ENCODE data around the gene ADORA1. TPM values are rescaled to one million over a fixed set of nuclear protein-coding genes. Genes with fewer than 3 reads are reported as not detected.

The ADORA1 gene
- total and polyA plus RNA-seq, 10 of the 15 experiments (the other 5 are each of a cell fraction or from before 2014, with no cell fraction given), result not detected

DNA sequence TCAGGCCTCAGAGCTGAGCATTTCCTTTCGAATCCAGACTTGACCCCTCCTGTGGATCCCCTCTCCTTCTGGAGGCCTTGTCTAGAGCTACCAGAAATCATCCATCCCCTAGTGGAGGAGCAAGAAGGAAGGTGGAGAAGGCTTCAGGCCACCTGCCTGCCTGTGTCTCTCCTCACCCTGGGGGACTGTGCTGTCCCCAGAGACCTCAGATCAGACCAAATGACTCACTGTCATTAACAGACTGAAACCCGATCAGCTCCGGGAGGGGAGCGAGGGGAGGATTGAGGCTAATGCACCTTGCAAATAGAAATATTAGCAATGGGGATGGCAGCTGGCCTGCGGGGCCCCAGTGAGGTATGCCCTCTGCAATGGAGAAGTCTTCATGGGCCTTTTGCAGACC is 46.0 kb downstream of the ADORA1 start:
- Histone ChIP-seq H3K4me1 (ENCODE audit: control insufficient read depth, insufficient read depth, low read length) (peaks cover 4% of the 10 kb centered on the region; the same call in 1 of the 2 replicates), H3K36me3 (ENCODE audit: control insufficient read depth in 2 of 2, insufficient read depth in 2 of 2, low read length in 1 of 2) (no peaks in the 10 kb centered on the region), H4K20me1 (ENCODE audit: control insufficient read depth, insufficient read depth) (no peaks in the 10 kb centered on the region), H3K4me2 (ENCODE audit: control insufficient read depth, insufficient read depth) (no peak overlapping the region), H3K9ac (ENCODE audit: control insufficient read depth, insufficient read depth, low read length) (no peak overlapping the region), H3K4me3 (no peak overlapping the region), H3K27ac (ENCODE audit: control insufficient read depth, insufficient read depth) (no peak overlapping the region), H3K27me3 (replicated peaks in 1 of 2; ENCODE audit: control insufficient read depth in 2 of 2, insufficient read depth in 2 of 2, low read length in 1 of 2) (no peaks in the 10 kb centered on the region; a peak in 2 of 4 replicates), H2AFZ (ENCODE audit: control insufficient read depth, low read depth, low read length) (no peak overlapping the region), H3K9me3 (replicated peaks; ENCODE audit: control insufficient read depth, insufficient read depth, low read length) (no peaks in the 10 kb centered on the region), H3K79me2 (ENCODE audit: control insufficient read depth, insufficient read depth, low read length) (no peaks in the 10 kb centered on the region)
- FAIRE-seq, result no peak
- DNase-seq (ENCODE audit: low read depth, low spot score), result peak; percentile 63
- CTCF ChIA-PET, result interaction anchor here (0.6 to 3.9 kb wide), 28 partner anchors 9 to 259 kb away, joined by 3 to 65 read pairs (median 4); partner anchors contain the start of genes CHI3L1 and MYOG
- SMC1A ChIA-PET (ENCODE audit: uncharacterized antibody, unreplicated experiment), result interaction anchor here (1.0 to 3.6 kb wide), 13 partner anchors 10 to 134 kb away, joined by 3 to 28 read pairs (median 5); no protein-coding TSS in a partner anchor
- intact Hi-C loops (cut with micrococcal nuclease; ENCODE audit: unreplicated experiment) (loop anchor here (2.0 to 5.0 kb wide), 3 partner anchors 43 to 94 kb away; no protein-coding TSS in a partner anchor), in situ Hi-C loops (cut with MboI) (no loop called here)
- BruUV-seq (replicated peaks), result no TSS peak
- RAD21 ChIA-PET (ENCODE audit: unreplicated experiment), result interaction anchor here (0.9 to 4.5 kb wide), 9 partner anchors 12 to 207 kb away, joined by 3 to 35 read pairs (median 6); no protein-coding TSS in a partner anchor
- peak; percentile 92 for ATAC-seq
- POLR2A ChIA-PET, result interaction anchor here (1.1 kb wide), 1 partner anchor 9 kb away, joined by 4 read pairs; no protein-coding TSS in a partner anchor
- 0% methylated on average over 5 of the region's 5 CpGs for WGBS (ENCODE audit: insufficient coverage, insufficient replicate concordance, low lambda C conversion rate, missing lambda C conversion rate)
- TF ChIP-seq, protein P1, sequence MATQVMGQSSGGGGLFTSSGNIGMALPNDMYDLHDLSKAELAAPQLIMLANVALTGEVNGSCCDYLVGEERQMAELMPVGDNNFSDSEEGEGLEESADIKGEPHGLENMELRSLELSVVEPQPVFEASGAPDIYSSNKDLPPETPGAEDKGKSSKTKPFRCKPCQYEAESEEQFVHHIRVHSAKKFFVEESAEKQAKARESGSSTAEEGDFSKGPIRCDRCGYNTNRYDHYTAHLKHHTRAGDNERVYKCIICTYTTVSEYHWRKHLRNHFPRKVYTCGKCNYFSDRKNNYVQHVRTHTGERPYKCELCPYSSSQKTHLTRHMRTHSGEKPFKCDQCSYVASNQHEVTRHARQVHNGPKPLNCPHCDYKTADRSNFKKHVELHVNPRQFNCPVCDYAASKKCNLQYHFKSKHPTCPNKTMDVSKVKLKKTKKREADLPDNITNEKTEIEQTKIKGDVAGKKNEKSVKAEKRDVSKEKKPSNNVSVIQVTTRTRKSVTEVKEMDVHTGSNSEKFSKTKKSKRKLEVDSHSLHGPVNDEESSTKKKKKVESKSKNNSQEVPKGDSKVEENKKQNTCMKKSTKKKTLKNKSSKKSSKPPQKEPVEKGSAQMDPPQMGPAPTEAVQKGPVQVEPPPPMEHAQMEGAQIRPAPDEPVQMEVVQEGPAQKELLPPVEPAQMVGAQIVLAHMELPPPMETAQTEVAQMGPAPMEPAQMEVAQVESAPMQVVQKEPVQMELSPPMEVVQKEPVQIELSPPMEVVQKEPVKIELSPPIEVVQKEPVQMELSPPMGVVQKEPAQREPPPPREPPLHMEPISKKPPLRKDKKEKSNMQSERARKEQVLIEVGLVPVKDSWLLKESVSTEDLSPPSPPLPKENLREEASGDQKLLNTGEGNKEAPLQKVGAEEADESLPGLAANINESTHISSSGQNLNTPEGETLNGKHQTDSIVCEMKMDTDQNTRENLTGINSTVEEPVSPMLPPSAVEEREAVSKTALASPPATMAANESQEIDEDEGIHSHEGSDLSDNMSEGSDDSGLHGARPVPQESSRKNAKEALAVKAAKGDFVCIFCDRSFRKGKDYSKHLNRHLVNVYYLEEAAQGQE (IDR thresholded peaks at IDR 0.05; ENCODE audit: low read depth, low read length), result no peak
- no peak for TF ChIP-seq ESRRA (IDR thresholded peaks at IDR 0.05; ENCODE audit: low read length)
- no peak for TF ChIP-seq TCF3 (IDR thresholded peaks at IDR 0.05; ENCODE audit: borderline replicate concordance, insufficient read depth, low read depth, low read length)
- TF ChIP-seq SPI1 (IDR thresholded peaks at IDR 0.05; ENCODE audit: borderline replicate concordance, insufficient read depth, low read depth, low read length), result no peak
- peak; percentile 63; the same call in 1 of the 2 replicates for TF ChIP-seq BCL11A (IDR thresholded peaks at IDR 0.05; ENCODE audit: low read depth, low read length)
- TF ChIP-seq CEBPB (IDR thresholded peaks at IDR 0.05; ENCODE audit: borderline replicate concordance in 1 of 2, low read depth in 2 of 2, low read length in 2 of 2), result no peak
- no peak for TF ChIP-seq MYB (IDR thresholded peaks at IDR 0.05; ENCODE audit: borderline replicate concordance, low read depth, low read length)
- no peak for TF ChIP-seq HCFC1 (IDR thresholded peaks at IDR 0.05; ENCODE audit: low read length)
- no peak for TF ChIP-seq EGR1 (IDR thresholded peaks at IDR 0.05; ENCODE audit: borderline replicate concordance in 1 of 2, low read depth in 2 of 2, low read length in 2 of 2)
- TF ChIP-seq ZNF622 (IDR thresholded peaks at IDR 0.05), result no peak
- no peak for TF ChIP-seq KAT2A (conservative IDR thresholded peaks at IDR 0.05; ENCODE audit: control insufficient read depth, low read depth, low read length)
- TF ChIP-seq, protein P2, sequence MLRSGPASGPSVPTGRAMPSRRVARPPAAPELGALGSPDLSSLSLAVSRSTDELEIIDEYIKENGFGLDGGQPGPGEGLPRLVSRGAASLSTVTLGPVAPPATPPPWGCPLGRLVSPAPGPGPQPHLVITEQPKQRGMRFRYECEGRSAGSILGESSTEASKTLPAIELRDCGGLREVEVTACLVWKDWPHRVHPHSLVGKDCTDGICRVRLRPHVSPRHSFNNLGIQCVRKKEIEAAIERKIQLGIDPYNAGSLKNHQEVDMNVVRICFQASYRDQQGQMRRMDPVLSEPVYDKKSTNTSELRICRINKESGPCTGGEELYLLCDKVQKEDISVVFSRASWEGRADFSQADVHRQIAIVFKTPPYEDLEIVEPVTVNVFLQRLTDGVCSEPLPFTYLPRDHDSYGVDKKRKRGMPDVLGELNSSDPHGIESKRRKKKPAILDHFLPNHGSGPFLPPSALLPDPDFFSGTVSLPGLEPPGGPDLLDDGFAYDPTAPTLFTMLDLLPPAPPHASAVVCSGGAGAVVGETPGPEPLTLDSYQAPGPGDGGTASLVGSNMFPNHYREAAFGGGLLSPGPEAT (IDR thresholded peaks at IDR 0.05; ENCODE audit: low read depth), result no peak
- TF ChIP-seq MEF2A (IDR thresholded peaks at IDR 0.05; ENCODE audit: insufficient read depth, low read depth, low read length), result no peak
- TF ChIP-seq, protein P3, sequence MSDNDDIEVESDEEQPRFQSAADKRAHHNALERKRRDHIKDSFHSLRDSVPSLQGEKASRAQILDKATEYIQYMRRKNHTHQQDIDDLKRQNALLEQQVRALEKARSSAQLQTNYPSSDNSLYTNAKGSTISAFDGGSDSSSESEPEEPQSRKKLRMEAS (IDR thresholded peaks at IDR 0.05; ENCODE audit: low read depth, low read length), result no peak
- 0 out of 2 replicates have a peak, but pooled peaks have one; percentile 27 for TF ChIP-seq NR2F1 (conservative IDR thresholded peaks at IDR 0.05)
- TF ChIP-seq, protein P4, sequence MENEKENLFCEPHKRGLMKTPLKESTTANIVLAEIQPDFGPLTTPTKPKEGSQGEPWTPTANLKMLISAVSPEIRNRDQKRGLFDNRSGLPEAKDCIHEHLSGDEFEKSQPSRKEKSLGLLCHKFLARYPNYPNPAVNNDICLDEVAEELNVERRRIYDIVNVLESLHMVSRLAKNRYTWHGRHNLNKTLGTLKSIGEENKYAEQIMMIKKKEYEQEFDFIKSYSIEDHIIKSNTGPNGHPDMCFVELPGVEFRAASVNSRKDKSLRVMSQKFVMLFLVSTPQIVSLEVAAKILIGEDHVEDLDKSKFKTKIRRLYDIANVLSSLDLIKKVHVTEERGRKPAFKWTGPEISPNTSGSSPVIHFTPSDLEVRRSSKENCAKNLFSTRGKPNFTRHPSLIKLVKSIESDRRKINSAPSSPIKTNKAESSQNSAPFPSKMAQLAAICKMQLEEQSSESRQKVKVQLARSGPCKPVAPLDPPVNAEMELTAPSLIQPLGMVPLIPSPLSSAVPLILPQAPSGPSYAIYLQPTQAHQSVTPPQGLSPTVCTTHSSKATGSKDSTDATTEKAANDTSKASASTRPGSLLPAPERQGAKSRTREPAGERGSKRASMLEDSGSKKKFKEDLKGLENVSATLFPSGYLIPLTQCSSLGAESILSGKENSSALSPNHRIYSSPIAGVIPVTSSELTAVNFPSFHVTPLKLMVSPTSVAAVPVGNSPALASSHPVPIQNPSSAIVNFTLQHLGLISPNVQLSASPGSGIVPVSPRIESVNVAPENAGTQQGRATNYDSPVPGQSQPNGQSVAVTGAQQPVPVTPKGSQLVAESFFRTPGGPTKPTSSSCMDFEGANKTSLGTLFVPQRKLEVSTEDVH (IDR thresholded peaks at IDR 0.05; ENCODE audit: low read depth, partially characterized antibody), result no peak

Measured in GM12878 (cell line).